NCI-H1436 (cell line): ENCODE data around the gene SLC12A6.
"Not testable (repeated sequence)": the region's sequence is repeated elsewhere in the genome, so short reads cannot be mapped to it uniquely, and the experiment has no call there.

Experiments used
- DNase-seq: peaks from one replicate; lab custom pipeline; 2025; lab: John Stamatoyannopoulos, UW

Gene SLC12A6

DNA sequence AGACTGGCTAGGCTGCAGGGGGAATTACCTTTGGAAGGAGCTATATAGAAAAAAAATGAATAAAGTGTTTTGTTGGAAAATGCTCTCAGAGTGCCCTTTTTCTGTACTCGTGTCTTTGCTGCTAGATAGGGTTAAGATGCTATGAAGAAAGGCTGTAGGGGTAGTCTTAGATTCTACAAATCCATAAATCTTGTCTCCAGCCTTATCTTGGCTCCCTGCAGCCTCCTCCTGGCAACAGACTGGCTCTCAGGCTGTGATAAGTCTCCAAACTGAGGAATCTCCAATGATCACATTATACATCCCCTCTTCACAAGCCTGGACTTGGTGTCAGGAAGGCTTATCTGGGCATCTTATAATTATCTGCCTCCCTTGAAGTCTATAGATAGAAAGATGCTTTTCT lies 20.1 kb upstream of the SLC12A6 start:
- no peak for DNase-seq

DNA sequence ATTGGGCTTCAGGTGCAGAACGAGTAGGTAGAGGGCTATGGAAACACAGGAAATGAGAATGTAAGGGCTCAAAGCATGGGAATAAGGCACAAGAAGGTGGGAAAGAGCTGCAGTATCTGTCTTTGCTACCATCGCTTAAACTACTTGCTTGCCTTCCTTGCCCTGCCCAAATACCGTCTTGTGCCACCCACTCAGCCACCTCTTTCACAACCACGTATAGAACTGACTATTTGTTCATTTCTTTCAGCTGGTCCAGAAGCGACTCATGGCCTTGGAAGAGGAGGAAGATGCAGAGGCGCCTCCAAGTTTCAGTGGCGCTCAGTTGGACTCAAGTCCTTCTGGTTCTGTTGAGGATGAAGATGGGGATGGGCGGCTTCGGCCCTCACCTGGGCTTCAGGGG lies 17.7 kb upstream of the SLC12A6 start:
- no peak for DNase-seq

DNA sequence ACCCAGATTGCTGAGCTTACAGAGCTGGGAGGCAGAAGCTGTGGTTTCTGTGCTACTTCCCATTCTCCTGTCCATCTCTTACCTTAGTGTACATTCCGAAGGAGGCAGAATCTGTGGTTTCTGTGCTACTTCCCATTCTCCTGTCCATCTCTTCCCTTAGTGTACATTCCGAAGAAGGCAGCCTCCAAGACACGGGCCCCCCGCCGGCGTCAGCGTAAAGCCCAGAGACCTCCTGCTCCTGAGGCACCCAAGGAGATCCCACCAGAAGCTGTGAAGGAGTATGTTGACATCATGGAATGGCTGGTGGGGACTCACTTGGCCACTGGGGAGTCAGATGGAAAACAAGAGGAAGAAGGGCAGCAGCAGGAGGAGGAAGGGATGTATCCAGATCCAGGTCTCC lies 16.7 kb upstream of the SLC12A6 start:
- no peak for DNase-seq

DNA sequence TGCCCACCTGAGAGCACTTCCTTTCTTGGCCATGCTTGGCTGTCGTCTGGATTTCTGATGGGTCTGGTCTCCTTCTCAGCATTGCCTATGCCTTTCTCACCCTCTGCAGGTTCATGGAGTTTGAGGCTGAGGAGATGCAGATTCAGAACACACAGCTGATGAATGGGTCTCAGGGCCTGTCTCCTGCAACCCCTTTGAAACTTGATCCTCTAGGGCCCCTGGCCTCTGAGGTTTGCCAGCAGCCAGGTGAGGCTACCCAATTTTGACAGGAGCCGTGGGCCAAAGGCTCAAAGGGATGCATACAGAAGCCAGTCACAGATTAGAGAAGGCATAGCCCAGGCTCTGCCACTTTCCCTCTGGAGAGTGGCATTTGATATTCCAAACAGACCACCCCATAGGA lies 16.0 kb upstream of the SLC12A6 start:
- DNase-seq = no peak

DNA sequence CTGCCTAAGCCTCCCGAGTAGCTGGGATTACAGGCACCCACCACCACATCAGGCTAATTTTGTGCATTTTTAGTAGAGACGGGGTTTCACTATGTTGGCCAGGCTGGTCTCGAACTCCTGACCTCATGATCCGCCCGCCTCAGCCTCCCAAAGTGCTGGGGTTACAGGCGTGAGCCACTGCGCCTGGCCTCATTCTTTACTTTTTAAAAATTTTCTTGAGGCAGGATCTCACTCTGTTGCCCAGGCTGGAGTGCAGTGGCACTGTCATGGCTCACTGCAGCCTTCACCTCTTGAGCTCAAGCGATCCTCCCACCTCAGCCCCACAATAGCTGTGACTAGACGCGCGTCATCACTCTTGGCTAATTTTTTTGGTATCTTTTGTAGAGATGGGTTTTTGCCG lies 15.4 kb upstream of the SLC12A6 start:
- DNase-seq = not testable (repeated sequence)

DNA sequence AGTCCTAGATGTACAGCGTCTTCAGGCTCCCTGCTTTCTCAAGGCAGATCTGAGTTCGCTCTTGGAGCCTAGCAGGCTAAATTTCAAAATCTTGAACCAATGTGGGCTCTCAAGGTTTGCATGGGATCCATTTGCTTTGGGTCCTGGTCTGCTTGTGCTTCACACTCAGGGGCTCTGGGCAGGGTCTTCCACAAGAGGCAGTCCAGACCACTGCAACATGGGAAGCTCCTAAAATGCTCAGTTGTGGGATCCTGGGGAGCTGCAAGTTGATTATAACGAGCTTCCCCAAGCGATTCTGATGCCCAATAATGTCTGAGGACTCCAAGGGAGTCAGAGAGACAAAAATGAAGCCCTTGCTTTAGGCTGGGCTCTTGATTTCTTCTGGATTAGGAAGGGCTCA lies 12.2 kb upstream of the SLC12A6 start:
- DNase-seq = no peak

DNA sequence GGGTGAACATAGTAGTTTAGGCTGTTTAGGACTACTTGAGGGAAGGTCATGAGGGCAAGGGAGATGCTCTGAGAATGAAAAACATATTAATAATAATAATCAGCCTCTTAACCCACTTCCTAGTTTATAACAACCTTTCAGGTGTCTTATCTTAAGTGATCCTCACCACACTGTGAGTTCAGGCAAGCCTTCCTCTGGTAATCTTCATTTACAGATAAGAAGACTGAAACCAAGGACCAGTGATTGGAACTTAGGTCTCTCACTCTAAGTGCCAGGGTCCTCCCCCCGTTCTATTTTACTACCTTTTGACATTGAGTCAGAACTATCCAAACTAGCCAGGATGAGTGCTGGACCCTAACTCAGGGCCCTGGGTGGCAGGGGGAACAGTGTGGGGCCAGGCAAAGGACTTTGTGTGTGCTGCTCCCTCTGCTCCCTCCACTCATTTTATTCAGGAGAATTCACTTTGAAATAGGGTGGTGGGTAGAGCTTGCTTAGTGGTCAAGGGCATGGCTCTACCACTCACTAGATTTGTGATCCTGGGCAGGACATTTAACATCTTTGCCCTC lies 11.2 kb upstream of the SLC12A6 start:
- no peak for DNase-seq

DNA sequence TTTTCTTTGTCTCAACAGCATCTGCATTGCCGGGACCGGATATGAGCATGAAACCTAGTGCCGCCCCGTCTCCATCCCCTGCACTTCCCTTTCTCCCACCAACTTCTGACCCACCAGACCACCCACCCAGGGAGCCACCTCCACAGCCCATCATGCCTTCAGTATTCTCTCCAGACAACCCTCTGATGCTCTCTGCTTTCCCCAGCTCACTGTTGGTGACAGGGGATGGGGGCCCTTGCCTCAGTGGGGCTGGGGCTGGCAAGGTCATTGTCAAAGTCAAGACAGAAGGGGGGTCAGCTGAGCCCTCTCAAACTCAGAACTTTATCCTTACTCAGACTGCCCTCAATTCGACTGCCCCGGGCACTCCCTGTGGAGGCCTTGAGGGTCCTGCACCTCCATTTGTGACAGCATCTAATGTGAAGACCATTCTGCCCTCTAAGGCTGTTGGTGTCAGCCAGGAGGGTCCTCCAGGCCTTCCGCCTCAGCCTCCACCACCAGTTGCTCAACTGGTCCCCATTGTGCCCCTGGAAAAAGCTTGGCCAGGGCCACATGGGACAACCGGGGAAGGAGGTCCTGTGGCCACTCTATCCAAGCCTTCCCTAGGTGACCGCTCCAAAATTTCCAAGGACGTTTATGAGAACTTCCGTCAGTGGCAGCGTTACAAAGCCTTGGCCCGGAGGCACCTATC lies 10.5 kb upstream of the SLC12A6 start:
- no peak for DNase-seq

DNA sequence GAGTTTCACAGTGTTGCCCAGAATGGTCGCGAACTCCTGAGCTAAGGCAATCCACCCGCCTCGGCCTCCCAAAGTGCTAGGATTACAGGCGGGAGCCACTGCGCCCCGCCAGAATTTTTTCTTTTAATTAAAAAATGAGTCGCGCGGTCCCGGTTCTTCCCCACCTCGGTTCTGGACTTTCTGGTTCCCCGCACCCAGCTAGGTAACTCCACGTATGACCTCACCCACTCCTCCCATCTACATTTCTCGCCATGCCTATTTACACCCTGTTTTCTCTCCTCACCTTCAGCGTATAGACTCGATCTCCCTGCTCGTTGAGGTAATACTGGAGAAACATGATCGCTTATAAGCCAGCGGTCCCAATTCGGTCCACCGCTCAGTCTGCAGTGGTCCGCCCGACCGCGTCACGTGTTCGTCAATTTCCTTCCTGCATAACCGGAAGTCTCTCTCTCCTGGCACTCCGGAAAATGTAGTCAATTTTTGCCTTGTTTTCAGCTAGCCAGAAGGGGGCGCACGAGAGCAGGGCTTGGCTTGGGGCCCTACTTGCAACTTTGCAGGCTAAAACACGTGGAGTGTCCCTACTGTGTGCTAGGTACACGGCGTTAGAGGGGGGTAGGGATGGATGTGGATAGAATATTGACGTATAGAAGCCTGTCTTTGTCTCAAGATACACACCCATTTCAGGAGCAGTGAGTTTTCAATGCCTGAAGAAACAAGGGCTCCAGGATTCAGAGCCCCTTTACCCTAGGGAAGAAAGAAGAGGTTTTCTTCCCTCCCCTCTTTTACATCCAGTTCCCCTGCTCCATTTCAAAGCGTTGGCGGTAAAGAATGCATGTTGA lies 5.4 kb upstream of the SLC12A6 start, which contains the start of the genes NOP10 and NUTM1:
NOP10 (minus strand) TSS at position 400 of the 839 bp plus-strand sequence; CDS start at position 337, 63 bp downstream.
NUTM1 (plus strand) TSS at position 579 of the 839 bp plus-strand sequence. CDS start 382 bp downstream, outside the sequence.
- peak; percentile 85 for DNase-seq

DNA sequence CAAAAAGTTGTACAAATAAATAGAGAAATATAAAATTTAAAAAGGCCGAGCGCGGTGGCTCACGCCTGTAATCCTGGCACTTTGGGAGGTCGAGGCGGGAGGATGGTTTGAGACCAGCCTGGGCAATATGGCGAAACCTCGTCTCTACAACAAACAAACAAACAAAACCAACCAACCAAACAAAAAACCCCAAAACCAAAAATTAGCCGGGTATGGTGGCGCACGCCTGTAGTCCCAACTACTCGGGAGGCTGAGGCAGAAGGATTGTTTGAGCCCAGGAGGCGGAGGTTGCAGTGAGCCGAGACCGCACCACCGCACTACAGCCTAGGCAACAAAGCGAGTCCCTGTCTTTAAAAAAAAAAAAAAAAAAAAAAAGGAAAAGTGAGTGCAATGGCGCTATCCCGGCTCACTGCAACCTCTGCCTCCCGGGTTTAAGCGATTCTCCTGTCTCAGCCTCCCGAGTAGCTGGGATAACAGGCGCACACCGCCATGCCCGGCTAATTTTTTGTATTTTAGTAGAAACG lies 4.7 kb upstream of the SLC12A6 start:
- DNase-seq = not testable (repeated sequence)

DNA sequence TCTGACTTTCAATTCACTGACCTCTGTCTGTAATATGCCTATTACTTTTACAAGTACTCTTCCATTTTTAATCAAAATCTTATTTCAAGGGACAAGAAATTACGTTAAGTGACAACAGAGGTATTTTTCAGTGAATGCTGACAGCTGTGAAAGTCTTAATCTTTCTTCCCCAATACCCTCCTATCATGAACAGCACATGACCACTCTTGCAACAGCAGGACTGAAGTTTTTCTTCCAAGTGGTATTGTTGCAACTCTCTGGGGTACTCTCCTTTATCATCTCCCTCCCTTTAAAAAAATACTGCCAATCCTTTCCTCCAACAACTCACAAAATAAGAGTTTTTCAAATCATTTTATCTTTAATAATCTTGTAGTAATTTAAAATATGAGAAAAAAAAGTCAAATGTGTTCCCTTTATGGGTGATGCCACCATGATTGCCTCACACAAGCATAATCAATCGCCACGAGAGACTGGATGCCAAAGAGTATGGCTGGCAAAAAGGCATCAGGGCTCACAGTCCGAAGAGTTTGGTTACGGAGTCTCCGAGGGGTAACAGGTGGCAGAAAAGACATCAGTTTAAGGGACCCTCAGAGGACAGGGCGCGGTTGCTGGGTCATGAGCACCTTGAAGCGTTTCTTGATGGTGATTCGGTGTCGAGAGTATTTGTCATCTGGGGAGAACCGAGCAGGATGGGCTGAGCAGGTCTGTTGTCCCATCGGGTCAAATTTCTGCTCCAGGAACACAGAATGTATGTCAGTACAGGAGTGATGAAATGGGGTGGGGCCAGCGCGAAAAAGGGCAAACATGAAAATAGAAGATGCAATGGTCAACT lies 4.0 kb upstream of the SLC12A6 start:
- no peak for DNase-seq

DNA sequence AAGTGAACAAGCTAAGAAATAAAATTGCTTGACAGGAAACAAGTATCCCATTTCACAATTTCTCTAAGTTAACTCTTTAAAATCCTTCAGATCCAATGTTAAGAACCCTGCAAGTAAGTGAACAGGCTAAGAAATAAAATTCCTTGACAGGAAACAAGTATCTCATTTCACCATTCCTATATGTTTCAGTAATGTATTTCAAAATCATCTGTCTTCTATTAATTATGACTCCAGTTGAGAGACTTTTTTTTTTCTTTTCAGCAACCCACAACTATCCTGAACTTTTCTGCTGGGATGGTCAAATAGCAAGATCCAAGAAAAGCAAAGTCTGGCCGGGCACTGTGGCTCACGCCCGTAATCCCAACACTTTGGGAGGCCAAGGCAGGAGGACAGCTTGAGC lies 2.4 kb upstream of the SLC12A6 start:
- DNase-seq = no peak

DNA sequence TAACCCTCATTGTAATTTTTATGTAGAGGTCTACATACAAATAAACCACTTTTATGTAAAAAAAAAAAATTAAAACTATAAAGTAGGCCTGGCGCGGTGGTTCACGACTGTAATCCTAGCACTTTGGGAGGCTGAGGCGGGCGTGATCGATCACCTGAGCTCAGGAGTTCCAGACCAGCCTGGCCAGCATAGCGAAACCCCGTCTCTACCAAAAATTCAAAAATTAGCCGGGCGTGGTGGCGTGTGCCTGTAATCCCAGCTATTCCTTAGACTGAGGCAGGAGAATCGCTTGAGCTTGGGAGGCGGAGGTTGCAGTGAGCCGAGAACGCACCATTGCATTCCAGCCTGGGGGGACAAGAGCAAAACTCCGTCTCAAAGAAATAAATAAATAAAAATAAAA lies 766 bp upstream of the SLC12A6 start:
- no peak for DNase-seq

DNA sequence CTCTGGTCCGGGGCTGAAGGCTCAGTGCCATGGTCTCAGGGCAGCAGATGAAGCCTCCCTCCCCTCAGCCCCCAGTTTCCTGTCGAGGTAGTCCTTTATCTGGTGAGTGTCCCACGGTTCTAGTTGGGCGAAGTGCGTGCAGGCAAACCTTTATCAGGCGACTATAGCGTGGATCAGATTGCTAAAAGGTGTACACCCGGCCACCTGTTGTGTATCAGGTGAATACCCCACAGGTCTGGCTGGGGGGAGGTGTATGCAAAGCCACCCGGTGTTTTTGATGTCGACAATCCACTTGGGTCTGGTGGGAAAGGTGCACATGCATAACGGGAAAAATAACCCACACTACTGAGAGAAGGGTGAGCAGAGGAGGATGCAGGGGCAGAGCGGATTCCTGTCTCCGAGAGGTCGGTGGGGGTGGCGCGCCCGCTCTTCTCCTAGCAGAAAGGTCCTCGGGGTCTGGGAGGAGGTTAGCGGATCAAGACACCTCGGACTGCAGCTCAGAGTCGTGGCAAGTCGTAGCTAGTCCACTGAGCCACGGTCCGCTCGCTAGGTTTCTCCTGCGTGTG lies 507 bp downstream of the SLC12A6 start:
- no peak for DNase-seq

DNA sequence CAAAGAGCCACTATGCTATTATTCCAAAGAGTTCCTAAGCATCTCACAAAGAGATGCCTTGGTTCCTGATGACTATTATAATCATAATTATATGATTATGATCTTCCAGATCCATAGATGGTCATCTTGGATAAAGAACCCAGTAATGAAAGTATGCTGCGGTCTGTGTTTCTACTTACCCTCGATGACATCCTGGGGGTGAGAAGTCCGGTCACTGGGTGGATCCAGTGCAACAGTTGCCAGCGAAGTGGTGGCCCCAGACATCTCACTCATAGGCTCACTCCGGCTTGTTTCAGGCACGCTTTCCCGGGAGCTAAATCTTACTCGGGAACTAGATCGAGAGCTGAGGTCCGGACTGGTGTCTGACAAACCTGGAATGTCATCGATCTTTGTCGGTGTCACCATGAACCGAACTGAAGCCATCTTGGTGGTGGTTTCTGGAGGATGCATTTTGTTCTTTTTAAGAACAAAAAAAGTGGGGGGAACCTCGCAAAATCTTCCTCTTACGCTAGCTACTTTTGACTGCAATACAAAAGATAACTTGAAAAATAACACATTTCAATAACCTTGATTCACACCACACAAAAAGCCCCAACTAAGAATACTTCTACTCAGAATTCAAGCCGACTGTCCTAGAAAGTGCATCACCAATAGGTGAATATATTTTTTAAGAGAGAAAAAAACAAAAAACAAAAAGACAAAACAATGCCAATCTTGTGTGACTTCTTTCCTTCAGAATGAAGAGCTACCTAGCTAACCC lies 1.2 kb downstream of the SLC12A6 start:
- no peak for DNase-seq

DNA sequence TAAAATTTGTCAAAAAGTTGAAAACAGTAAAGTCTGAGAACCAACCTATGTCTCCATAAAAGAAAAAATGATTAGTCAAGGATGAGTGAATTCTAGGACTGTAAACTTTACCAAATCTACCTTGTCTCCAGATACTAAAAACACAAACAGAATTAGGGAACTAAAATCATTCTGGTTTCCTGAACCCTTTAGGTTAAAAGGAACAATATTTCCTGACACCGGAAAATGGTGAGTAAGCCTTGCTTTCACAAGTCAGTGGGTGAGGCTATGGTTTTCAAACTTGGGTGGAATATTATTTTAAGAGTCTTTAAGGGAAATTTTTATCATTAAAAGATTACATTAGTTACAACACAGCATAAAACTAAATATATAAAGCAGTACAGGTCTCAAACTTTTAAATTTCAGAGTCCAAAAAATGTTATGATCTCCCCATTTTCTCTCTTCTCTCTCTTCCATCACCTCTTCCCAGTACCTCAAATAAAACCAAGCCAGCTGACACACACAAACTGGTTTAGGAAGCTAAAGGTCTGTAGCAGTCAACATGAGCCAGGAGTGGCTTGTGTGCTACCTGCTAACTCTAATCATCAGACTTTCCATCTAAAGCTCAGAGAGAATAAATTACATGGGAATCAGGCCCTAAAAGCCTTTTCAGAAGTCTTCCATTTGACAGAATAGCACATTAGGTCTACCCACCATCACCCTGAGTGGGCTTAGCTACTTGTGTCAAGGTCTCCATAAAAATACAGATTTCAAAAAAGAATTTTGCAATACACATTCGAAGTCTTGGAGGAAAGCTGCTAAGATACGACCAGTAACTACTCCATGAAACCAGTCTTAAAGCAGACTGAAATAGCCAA lies 2.2 kb downstream of the SLC12A6 start:
- no peak for DNase-seq

DNA sequence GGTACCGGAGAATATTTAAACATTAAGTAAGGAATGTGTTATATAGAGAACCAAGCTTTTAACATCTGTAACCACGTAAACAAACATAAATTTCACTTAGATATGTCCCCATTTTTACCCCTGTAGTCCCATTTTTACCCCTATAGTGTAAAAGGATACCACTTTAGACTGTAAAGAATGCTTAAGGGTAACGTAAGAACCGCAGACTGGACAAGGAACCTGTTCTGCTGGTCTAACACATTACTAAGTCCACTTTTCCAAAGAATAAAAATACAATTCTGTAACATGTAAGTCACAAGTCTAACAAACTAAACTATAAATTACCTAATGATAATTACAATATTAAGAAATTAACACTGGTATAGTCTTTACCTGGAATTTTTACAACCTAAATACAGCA lies 2.9 kb downstream of the SLC12A6 start:
- no peak for DNase-seq

DNA sequence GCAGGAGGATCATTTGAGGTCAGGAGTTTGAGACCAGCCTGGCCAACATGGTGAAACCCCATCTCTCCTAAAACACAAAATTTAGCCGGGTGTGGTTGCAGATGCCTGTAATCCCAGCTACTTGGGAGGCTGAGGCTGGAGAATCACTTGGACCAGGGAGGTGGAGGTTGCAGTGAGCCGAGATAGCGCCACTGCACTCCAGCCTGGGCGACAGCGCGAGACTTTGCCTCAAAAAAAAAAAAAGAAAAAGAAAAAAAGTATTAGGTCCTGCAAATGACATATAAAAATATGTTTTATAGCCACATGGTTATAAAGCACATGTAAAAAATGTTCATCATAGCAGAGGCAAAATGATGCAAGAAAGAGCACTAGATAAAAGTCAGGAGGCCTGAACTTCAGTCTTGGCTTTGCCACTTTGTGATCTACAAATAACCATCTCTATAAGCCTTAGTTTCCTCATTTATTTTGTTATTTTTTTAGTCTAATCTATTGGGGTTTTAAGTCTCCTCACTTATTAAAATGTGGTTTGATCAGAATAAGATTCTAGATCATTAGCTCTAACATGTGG lies 4.9 kb downstream of the SLC12A6 start:
- DNase-seq = no peak

DNA sequence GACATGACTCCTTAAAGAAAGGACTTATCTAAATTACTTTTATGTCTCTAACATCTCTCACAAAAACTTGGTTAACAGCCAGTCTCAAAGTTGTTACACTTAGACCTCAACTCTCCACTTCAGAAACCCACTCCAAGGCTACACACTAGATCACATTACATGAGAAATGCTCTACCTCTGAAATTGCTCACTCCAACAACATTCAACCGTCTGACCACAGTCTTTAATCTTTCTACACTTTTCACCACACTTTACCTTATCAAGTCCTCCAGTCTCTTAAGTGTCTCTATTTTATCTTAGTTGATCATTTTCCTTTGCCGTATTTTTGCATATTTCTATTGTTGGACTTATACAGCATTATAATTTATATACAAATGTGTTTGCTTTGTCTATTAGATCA lies 5.8 kb downstream of the SLC12A6 start:
- no peak for DNase-seq
